GM18907 (cell line): ENCODE measurements around the gene GTF3C2.
"Not testable (repeated sequence)": the region's sequence is repeated elsewhere in the genome, so short reads cannot be mapped to it uniquely, and the experiment has no call there.

ENCODE experiments used
- ATAC-seq: cut with Tn5 transposase; IDR thresholded peaks from one replicate; pipeline ENCODE4 v1.9.1; 2021; ENCODE audit warnings: mild to moderate bottlenecking, moderate library complexity; ENCODE audit not compliant: unreplicated experiment

The GTF3C2 gene

GRCh38 chr2:27322301-27322765 lies 34.2 kb downstream of the GTF3C2 start:
- peak; percentile 16 for ATAC-seq

- ATAC-seq, result no peak
Measured at GRCh38 chr2:27320958-27321543, 35.5 kb downstream of the GTF3C2 start.

- not testable (repeated sequence) for ATAC-seq
Measured at GRCh38 chr2:27319839-27320238, 36.7 kb downstream of the GTF3C2 start.

GRCh38 chr2:27316655-27317412 lies 39.7 kb downstream of the GTF3C2 start:
- ATAC-seq, result no peak

- no peak for ATAC-seq
Measured at GRCh38 chr2:27315122-27315521, 41.4 kb downstream of the GTF3C2 start.

- no peak for ATAC-seq
Measured at GRCh38 chr2:27314709-27315108, 41.9 kb downstream of the GTF3C2 start.

GRCh38 chr2:27313882-27314645 lies 42.5 kb downstream of the GTF3C2 start:
- no peak for ATAC-seq

- ATAC-seq, result no peak
Measured at GRCh38 chr2:27312152-27312551, 44.4 kb downstream of the GTF3C2 start.

GRCh38 chr2:27309651-27310050 lies 46.9 kb downstream of the GTF3C2 start:
- no peak for ATAC-seq

- ATAC-seq, result no peak
Measured at GRCh38 chr2:27308359-27308881, 48.1 kb downstream of the GTF3C2 start, which contains the start of gene UCN. Gene UCN (minus strand): TSS chr2:27308445. CDS start chr2:27307895, 550 bp downstream.

GRCh38 chr2:27307545-27308358 lies 48.8 kb downstream of the GTF3C2 start:
- ATAC-seq, result no peak

GRCh38 chr2:27307287-27307544 lies 49.3 kb downstream of the GTF3C2 start:
- no peak for ATAC-seq

GRCh38 chr2:27306573-27307286 lies 49.8 kb downstream of the GTF3C2 start:
- ATAC-seq, result no peak

- no peak for ATAC-seq
Measured at GRCh38 chr2:27306136-27306535, 50.4 kb downstream of the GTF3C2 start.

GRCh38 chr2:27305516-27305915 lies 51.0 kb downstream of the GTF3C2 start:
- ATAC-seq, result no peak

- no peak for ATAC-seq
Measured at GRCh38 chr2:27304488-27305240, 51.9 kb downstream of the GTF3C2 start.

- ATAC-seq, result no peak
Measured at GRCh38 chr2:27303093-27304025, 53.2 kb downstream of the GTF3C2 start.

GRCh38 chr2:27300606-27301005 lies 56.0 kb downstream of the GTF3C2 start:
- ATAC-seq, result not testable (repeated sequence)
